HepG2 (cell line): ENCODE results near the gene AMIGO3. TPM values are rescaled to one million over a fixed set of nuclear protein-coding genes. Genes with fewer than 3 reads are reported as not detected.
A peak's percentile ranks its signal among the peaks of the same experiment; 100 is the strongest.

ENCODE experiments used
- ARID5B ChIP-seq: IDR thresholded peaks from 2 replicates; pipeline ENCODE4 v1.4.0; 2020; ENCODE audit warnings: mild to moderate bottlenecking, missing genetic modification reagents
- ATF2 ChIP-seq: sonication (generic); formaldehyde crosslinking; IDR thresholded peaks from 2 replicates; pipeline ENCODE4 v1.4.0; 2020; ENCODE audit warnings: missing genetic modification reagents
- BRD4 ChIP-seq: sonication (generic); formaldehyde crosslinking; IDR thresholded peaks from 2 replicates; pipeline ENCODE4 v1.4.0; 2020; ENCODE audit warnings: missing genetic modification reagents
- GPN1 ChIP-seq: sonication (generic); formaldehyde crosslinking; IDR thresholded peaks from 2 replicates; pipeline ENCODE4 v1.5.1; 2020; ENCODE audit warnings: missing genetic modification reagents, borderline replicate concordance
- MYC ChIP-seq: sonication (generic); formaldehyde crosslinking; IDR thresholded peaks from 2 replicates; pipeline ENCODE4 v1.9.0; 2021; ENCODE audit warnings: missing genetic modification reagents, borderline replicate concordance
- REL ChIP-seq: sonication (generic); formaldehyde crosslinking; conservative IDR thresholded peaks from 2 replicates; pipeline ENCODE4 v1.8.0; 2022; ENCODE audit warnings: mild to moderate bottlenecking, missing genetic modification reagents, moderate library complexity
- SRSF9 ChIP-seq: fragments of 200-400 bp; formaldehyde crosslinking; IDR thresholded peaks from 2 replicates; pipeline ENCODE4 v1.6.1; 2018; ENCODE audit warnings: borderline replicate concordance, mild to moderate bottlenecking, low read depth, low read length; ENCODE audit not compliant: insufficient read depth, poor library complexity, severe bottlenecking
- SYNCRIP ChIP-seq: fragments of 200-400 bp; formaldehyde crosslinking; IDR thresholded peaks from 2 replicates; pipeline ENCODE4 v1.6.1; 2018; ENCODE audit warnings: mild to moderate bottlenecking, low read depth, low read length; ENCODE audit not compliant: insufficient read depth
- ZBED4 ChIP-seq: sonication (generic); formaldehyde crosslinking; IDR thresholded peaks from 2 replicates; pipeline ENCODE4 v1.4.0; 2020; ENCODE audit warnings: missing genetic modification reagents, borderline replicate concordance
- ZBTB7B ChIP-seq: sonication (generic); formaldehyde crosslinking; IDR thresholded peaks from 2 replicates; pipeline ENCODE4 v1.4.0; 2020; ENCODE audit warnings: missing genetic modification reagents
- ZC3H13 ChIP-seq: sonication (generic); formaldehyde crosslinking; IDR thresholded peaks from 2 replicates; pipeline ENCODE4 v1.8.1; 2023; ENCODE audit warnings: mild to moderate bottlenecking, missing genetic modification reagents, moderate library complexity
- ZFP41 ChIP-seq: sonication (generic); formaldehyde crosslinking; IDR thresholded peaks from 2 replicates; pipeline ENCODE4 v1.4.0; 2020; ENCODE audit warnings: mild to moderate bottlenecking, missing genetic modification reagents, borderline replicate concordance
- ZNF160 ChIP-seq: sonication (generic); formaldehyde crosslinking; IDR thresholded peaks from 2 replicates; pipeline ENCODE4 v1.8.0; 2022; ENCODE audit warnings: mild to moderate bottlenecking, inconsistent platforms, missing genetic modification reagents
- ZNF30 ChIP-seq: sonication (generic); formaldehyde crosslinking; IDR thresholded peaks from 2 replicates; pipeline ENCODE4 v1.5.0; 2020; ENCODE audit warnings: mild to moderate bottlenecking, missing genetic modification reagents
- ZNF792 ChIP-seq: IDR thresholded peaks from 2 replicates; pipeline ENCODE4 v1.6.1; 2016
- ZNF883 ChIP-seq: sonication (generic); formaldehyde crosslinking; IDR thresholded peaks from 2 replicates; pipeline ENCODE4 v1.5.1; 2020; ENCODE audit warnings: mild to moderate bottlenecking, missing genetic modification reagents; ENCODE audit errors: not compliant biosample characterization
- polyA plus RNA-seq, 8 experiments: library from polyadenylated mRNA; depleted of rRNA in 3 of 8; stranded (reverse) in 7 of 8; unstranded in 1 of 8; fragments of >200 nt; fragmentation: Illumina TruSeq in 4 of 8; extraction: Trizol in 4 of 8; gene quantifications; 2 replicates each; pipeline versions ENCODE4 v1.2.1 to v1.2.3, GENCODE V29; 2011 to 2016; ENCODE audit warnings: low read depth in 4 of 8, missing spikeins in 1 of 8, mixed read lengths in 1 of 8; ENCODE audit not compliant: insufficient read depth in 1 of 8
- total RNA-seq, 5 experiments: library from RNA; depleted of rRNA; stranded (reverse); fragments of >200 nt; fragmentation: Illumina TruSeq; extraction: Trizol; gene quantifications; 2 replicates each; pipeline ENCODE4 v1.2.3, GENCODE V29; 2016; ENCODE audit warnings: low read depth in 1 of 5
- TF ChIP-seq, protein P1 (sequence below): sonication (generic); formaldehyde crosslinking; IDR thresholded peaks from 2 replicates; pipeline ENCODE4 v1.5.1; 2020; ENCODE audit warnings: missing genetic modification reagents, mild to moderate bottlenecking, borderline replicate concordance

AMIGO3 gene
- total and polyA plus RNA-seq, 2 of the 13 experiments (the other 11 are each of a cell fraction or from before 2014, with no cell fraction given): 0.35 TPM; not detected in 1

- TF ChIP-seq ZBED4 (CRISPR knock-in tag): no peak
- TF ChIP-seq ARID5B (CRISPR knock-in tag): no peak
- peak; percentile 51; the same call in 1 of the 2 replicates for TF ChIP-seq ZC3H13 (CRISPR knock-in tag)
- TF ChIP-seq, protein P1, sequence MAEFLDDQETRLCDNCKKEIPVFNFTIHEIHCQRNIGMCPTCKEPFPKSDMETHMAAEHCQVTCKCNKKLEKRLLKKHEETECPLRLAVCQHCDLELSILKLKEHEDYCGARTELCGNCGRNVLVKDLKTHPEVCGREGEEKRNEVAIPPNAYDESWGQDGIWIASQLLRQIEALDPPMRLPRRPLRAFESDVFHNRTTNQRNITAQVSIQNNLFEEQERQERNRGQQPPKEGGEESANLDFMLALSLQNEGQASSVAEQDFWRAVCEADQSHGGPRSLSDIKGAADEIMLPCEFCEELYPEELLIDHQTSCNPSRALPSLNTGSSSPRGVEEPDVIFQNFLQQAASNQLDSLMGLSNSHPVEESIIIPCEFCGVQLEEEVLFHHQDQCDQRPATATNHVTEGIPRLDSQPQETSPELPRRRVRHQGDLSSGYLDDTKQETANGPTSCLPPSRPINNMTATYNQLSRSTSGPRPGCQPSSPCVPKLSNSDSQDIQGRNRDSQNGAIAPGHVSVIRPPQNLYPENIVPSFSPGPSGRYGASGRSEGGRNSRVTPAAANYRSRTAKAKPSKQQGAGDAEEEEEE (CRISPR knock-in tag): no peak
- no peak for TF ChIP-seq ATF2
- TF ChIP-seq ZBTB7B (CRISPR knock-in tag): no peak
- no peak for TF ChIP-seq BRD4 (CRISPR knock-in tag)
- 0 out of 2 replicates have a peak, but pooled peaks have one; percentile 23 for TF ChIP-seq ZNF160 (CRISPR knock-in tag)
- no peak for TF ChIP-seq REL (CRISPR knock-in tag)
- peak; percentile 68; the same call in 1 of the 2 replicates for TF ChIP-seq ZFP41 (CRISPR knock-in tag)
- TF ChIP-seq SRSF9: no peak
- TF ChIP-seq ZNF30 (CRISPR knock-in tag): no peak
- TF ChIP-seq MYC (CRISPR knock-in tag): peak; percentile 78
- no peak for TF ChIP-seq SYNCRIP
- TF ChIP-seq GPN1 (CRISPR knock-in tag): no peak
- no peak for TF ChIP-seq ZNF792 (CRISPR knock-in tag)
- TF ChIP-seq ZNF883: peak; percentile 22
Measured at GRCh38 chr3:49673121-49673714, 46.3 kb downstream of the AMIGO3 start (continued).
